ENCODE data around the gene ZNF341. TPM values are rescaled to one million over a fixed set of nuclear protein-coding genes. Genes with fewer than 3 reads are reported as not detected.

Gene ZNF341
- total and polyA plus RNA-seq, 2 of the 8 experiments (the other 6 are each of a cell fraction or from before 2014, with no cell fraction given), result 5.8 to 6.4 TPM

DNA sequence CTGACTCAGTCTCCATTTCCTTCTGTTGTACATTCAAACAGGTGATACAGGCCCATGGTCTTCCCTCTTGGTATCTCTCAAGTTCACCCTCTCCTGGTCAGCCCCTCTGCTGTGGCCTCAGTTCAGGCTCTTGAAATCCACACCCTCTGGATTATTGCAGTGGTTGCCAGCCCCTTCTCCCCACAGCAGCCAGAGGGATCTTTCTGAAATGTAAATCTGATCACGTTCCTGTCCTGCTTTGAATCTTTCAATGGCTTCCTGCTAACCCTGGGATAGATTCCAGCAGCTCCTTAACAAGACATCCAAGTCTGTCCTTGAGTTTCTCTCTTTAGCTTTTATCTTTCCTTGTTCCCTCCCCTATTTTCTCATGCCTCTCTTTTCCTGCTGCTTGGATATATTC, 101.5 kb downstream of the ZNF341 start:
- H2BK15ac ChIP-seq (ENCODE audit: low read length), result no peak overlapping the region
- H2AK5ac ChIP-seq (ENCODE audit: low read depth, low read length), result no peak overlapping the region
- TF ChIP-seq TAF1 (IDR thresholded peaks at IDR 0.05; ENCODE audit: low read depth, low read length), result no peak
- no peak overlapping the region for H2BK12ac ChIP-seq (ENCODE audit: low read depth, low read length)
- peaks cover 3 to 12% (median 5%) of the 10 kb centered on the region in 4 experiments; a peak in 4 of 7 replicates for H3K4me1 ChIP-seq (replicated peaks in 1 of 4; ENCODE audit: control insufficient read depth in 3 of 4, insufficient read depth in 4 of 4, low read length in 3 of 4)
- H3K27me3 ChIP-seq (replicated peaks in 1 of 4; ENCODE audit: control insufficient read depth in 3 of 4, extremely low read depth in 1 of 4, insufficient read depth in 3 of 4, low read length in 3 of 4), result no peaks in the 10 kb centered on the region
- ChIA-PET CTCF (ENCODE audit: partially characterized antibody) (interaction anchor here (0.6 to 0.7 kb wide), 2 partner anchors 35 to 188 kb away, joined by 4 read pairs; no protein-coding TSS in a partner anchor), POLR2A (ENCODE audit: partially characterized antibody) (interaction anchor here (0.7 kb wide), 1 partner anchor 8 kb away, joined by 3 read pairs; no protein-coding TSS in a partner anchor)
- 30% methylated on average over 1 of the region's 1 CpG; no CpG with 5 or more reads in 1 of the 2 experiments for WGBS, 2 experiments (ENCODE audit: extremely low coverage in 1 of 2, insufficient coverage in 1 of 2, insufficient read length in 1 of 2, insufficient replicate concordance in 2 of 2, low coverage in 1 of 2, low lambda C conversion rate in 2 of 2, missing lambda C conversion rate in 1 of 2)
- no peak overlapping the region for H2BK120ac ChIP-seq (replicated peaks; ENCODE audit: low read depth, low read length)
- H3K4ac ChIP-seq (replicated peaks; ENCODE audit: insufficient read length, low read depth, low read length), result no peak overlapping the region
- H3K18ac ChIP-seq (ENCODE audit: extremely low read depth, low read length), result no peak overlapping the region
- no peak overlapping the region for H3K9ac ChIP-seq (replicated peaks in 1 of 4; ENCODE audit: extremely low read depth in 1 of 4, low read depth in 3 of 4, low read length in 3 of 4)
- no peaks in the 10 kb centered on the region for H3K9me3 ChIP-seq (ENCODE audit: insufficient read depth in 2 of 2, low read depth in 1 of 2, low read length in 1 of 2)
- H3K4me3 ChIP-seq (ENCODE audit: extremely low read depth in 1 of 4, insufficient read depth in 2 of 4, low read depth in 3 of 4, low read length in 4 of 4), result no peak overlapping the region
- peaks cover 16% of the 10 kb centered on the region; the same call in 1 of the 2 replicates for H3K79me1 ChIP-seq (ENCODE audit: low read depth, low read length)
- FAIRE-seq, result no peak
- no peak overlapping the region for H3K4me2 ChIP-seq (ENCODE audit: insufficient read depth in 1 of 2, low read depth in 2 of 2, low read length in 2 of 2)
- H3K56ac ChIP-seq (replicated peaks; ENCODE audit: insufficient read length, low read depth, low read length), result no peak overlapping the region
- no peak overlapping the region for H2AFZ ChIP-seq (ENCODE audit: low read length)
- no peaks in the 10 kb centered on the region; a peak in 1 of 8 replicates for H3K36me3 ChIP-seq (ENCODE audit: control insufficient read depth in 2 of 4, insufficient read depth in 4 of 4, low read length in 3 of 4)
- no peak overlapping the region for H3K23ac ChIP-seq (ENCODE audit: insufficient read length)
- DNase-seq (ENCODE audit: low read depth in 1 of 2, low spot score in 2 of 2), result no peak
- no peak overlapping the region for H3K27ac ChIP-seq (ENCODE audit: low read depth, low read length)
- no peaks in the 10 kb centered on the region for H3K23me2 ChIP-seq (ENCODE audit: low read depth, low read length)
- peaks cover 0 to 56% of the 10 kb centered on the region in 2 experiments; a peak in 2 of 4 replicates for H3K79me2 ChIP-seq (ENCODE audit: control insufficient read depth in 1 of 2, insufficient read depth in 2 of 2, low read length in 2 of 2)
- H4K20me1 ChIP-seq (replicated peaks in 1 of 2; ENCODE audit: control insufficient read depth in 1 of 2, insufficient read depth in 2 of 2, low read length in 2 of 2), result peaks cover 5 to 12% of the 10 kb centered on the region in 2 experiments
- H2BK5ac ChIP-seq (ENCODE audit: low read depth, low read length), result no peak overlapping the region
- no peak overlapping the region for H2BK20ac ChIP-seq (ENCODE audit: low read length)
- no peak overlapping the region for H4K91ac ChIP-seq (replicated peaks; ENCODE audit: insufficient read length, low read length)
- H4K5ac ChIP-seq (ENCODE audit: insufficient read length, low read depth, low read length), result no peak overlapping the region
- no peak overlapping the region for H4K8ac ChIP-seq (ENCODE audit: extremely low read depth, insufficient read depth, low read length)
- H3K14ac ChIP-seq (ENCODE audit: insufficient read length), result no peak overlapping the region

Data from H1 (cell line).